GM18909 (cell line): Measurements from ENCODE around the gene OR5A1.

ENCODE experiments used
- ATAC-seq: cut with Tn5 transposase; IDR thresholded peaks from one replicate; pipeline ENCODE4 v1.9.1; 2021; ENCODE audit warnings: mild to moderate bottlenecking; ENCODE audit not compliant: unreplicated experiment, poor library complexity

OR5A1 gene

DNA sequence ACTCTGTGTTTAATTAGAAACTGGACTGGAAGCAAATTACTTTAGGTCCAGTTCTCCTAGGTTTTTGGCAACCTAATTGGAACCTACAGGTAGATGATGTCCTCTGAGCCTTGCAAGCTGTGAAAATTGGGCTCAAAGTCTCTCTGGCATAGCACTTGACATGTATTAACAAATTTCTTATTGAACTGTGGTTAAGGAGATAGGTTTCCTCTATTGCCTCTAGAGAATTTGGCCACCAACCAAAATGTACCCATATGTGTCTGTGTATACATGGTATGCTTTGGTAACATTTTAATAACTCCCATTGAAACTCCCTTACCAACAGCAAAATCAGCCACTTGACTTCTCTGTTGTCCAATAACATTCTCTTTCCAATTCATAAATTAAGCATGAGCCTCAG lies 36.7 kb downstream of the OR5A1 start, which contains the start of gene OR4D10:
OR4D10 (plus strand) TSS at position 301 of the 400 bp plus-strand sequence. CDS start 4,115 bp downstream, outside the sequence.
- no peak for ATAC-seq

DNA sequence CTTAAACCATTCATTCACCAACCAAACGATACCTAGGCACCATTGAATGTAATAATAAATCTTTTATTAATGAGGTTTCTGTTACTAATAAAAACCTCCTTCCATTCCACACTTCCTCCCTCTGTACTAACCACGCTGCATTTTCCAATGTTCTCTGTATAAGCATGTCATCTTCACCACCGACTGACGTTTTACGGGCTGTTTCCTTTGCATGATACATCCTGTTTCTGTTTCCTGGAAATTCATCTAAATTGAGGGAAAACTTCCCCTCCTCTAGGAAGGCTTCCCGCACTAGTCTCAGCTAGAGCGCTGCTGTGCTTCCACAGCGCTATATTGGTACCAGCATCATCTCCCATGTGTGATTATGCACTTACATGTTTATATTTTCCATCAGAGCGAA lies 38.9 kb downstream of the OR5A1 start:
- ATAC-seq = no peak

DNA sequence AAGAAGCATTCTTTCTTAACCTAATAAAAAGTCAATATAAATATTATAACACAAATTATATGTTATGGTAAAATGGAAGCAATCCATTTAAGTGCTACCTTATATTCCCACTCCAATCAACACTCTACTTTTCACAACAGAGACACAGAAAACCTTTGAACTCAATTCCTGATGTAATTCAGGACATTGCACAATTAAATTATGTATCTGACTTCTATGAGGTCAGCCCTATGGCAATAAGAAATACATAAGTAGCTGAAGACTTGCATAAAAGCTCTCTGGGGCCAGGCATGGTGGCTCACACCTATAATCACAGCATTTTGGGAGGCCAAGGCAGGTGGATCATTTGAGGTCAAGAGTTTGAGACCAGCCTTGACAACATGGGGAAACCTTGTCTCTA lies 43.6 kb downstream of the OR5A1 start:
- no peak for ATAC-seq

DNA sequence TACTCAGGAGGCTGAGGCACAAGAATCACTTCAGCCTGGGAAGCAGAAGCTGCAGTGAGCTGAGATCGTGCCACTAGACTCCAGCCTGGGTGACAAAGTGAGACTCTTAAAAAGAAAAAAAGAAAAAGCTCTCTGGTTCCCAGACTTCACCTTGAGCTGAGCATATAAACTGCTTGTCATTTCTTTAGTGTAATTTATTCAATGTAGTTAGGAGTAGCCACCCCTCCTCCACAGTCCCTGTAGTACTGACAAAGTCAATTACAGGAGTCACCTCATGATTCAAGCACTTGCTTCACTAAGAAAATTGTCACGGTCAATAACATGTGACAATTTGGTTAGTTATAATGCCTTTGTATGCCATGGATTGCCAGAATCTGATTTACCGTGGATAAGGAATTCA lies 44.1 kb downstream of the OR5A1 start:
- ATAC-seq = no peak
